Upper lobe of right lung (tissue), 1 donor: ENCODE measurements around the gene ZNF831. TPM values are rescaled to one million over a fixed set of nuclear protein-coding genes. Genes with fewer than 3 reads are reported as not detected.

Source experiments
- ATAC-seq: fragments of 200-7000 bp; cut with Tn5 transposase; one replicate; pipeline ENCODE4 v1.9.1; 2020; ENCODE audit warnings: mild to moderate bottlenecking, moderate library complexity
- DNase-seq: peaks from one replicate; pipeline ENCODE4 v3.0.0-alpha.2; 2020
- H3K27ac ChIP-seq: fragments of 200-600 bp; one replicate; pipeline ENCODE4 v1.8.0; 2022
- H3K27me3 ChIP-seq: fragments of 200-600 bp; one replicate; pipeline ENCODE4 v1.8.0; 2022; ENCODE audit warnings: mild to moderate bottlenecking
- H3K36me3 ChIP-seq: fragments of 200-600 bp; one replicate; pipeline ENCODE4 v1.8.0; 2022
- H3K4me1 ChIP-seq: fragments of 200-600 bp; one replicate; pipeline ENCODE4 v1.8.0; 2022
- H3K4me3 ChIP-seq: fragments of 200-600 bp; one replicate; pipeline ENCODE4 v1.8.0; 2022; ENCODE audit warnings: mild to moderate bottlenecking
- H3K9me3 ChIP-seq: fragments of 200-600 bp; one replicate; pipeline ENCODE4 v1.8.0; 2022
- intact Hi-C: fragments of 100-400 bp; cut with DNase I; formaldehyde crosslinking; loops from one replicate; pipeline ENCODE4 v1.11.0; 2022
- total RNA-seq: library from RNA; stranded (reverse); fragmentation: NEBNext Ultra II Directional; extraction: Animal tissue kit (Norgen Biotek cat#: 25700); gene quantifications from one replicate; pipeline ENCODE4 v1.2.1, GENCODE V29; 2021
- TF ChIP-seq, protein P1 (sequence below): fragments of 200-600 bp; IDR thresholded peaks from one replicate; pipeline ENCODE4 v1.8.0; 2022; ENCODE audit warnings: antibody characterized with exemption
- donor health status: DM: no; HTN: yes; CAD: no; lungs with severe emphysema.

The ZNF831 gene
- total RNA-seq, 1 donor from 2014 or later: 1.0 TPM

DNA sequence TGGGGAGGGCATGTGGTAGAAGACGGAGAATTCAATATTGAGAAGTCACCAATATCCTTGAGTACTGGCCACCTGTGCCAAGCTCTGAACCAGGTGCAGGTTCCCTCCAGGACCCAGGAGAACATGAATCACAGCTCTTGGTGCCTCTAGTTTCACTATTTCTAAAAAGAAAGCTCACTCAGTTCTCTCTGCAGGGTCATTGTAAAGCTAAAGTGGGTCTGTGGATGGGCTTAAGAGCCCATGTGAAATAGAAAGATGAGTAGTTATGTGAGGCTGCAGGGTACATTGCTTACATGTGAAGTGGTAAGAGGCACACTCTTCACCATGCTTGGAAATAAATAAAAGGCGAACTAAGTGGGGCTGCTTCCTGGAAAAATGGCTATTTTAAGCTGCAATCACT, 43.6 kb downstream of the ZNF831 start:
- DNase-seq (no peak), ATAC-seq (no peak)
- intact Hi-C loops: no loop called here
- Histone ChIP-seq H3K27ac (no peak overlapping the region), H3K4me3 (no peak overlapping the region), H3K9me3 (no peaks in the 10 kb centered on the region), H3K27me3 (peaks cover 5% of the 10 kb centered on the region), H3K36me3 (no peaks in the 10 kb centered on the region), H3K4me1 (peaks cover 5% of the 10 kb centered on the region)
- TF ChIP-seq, protein P1, sequence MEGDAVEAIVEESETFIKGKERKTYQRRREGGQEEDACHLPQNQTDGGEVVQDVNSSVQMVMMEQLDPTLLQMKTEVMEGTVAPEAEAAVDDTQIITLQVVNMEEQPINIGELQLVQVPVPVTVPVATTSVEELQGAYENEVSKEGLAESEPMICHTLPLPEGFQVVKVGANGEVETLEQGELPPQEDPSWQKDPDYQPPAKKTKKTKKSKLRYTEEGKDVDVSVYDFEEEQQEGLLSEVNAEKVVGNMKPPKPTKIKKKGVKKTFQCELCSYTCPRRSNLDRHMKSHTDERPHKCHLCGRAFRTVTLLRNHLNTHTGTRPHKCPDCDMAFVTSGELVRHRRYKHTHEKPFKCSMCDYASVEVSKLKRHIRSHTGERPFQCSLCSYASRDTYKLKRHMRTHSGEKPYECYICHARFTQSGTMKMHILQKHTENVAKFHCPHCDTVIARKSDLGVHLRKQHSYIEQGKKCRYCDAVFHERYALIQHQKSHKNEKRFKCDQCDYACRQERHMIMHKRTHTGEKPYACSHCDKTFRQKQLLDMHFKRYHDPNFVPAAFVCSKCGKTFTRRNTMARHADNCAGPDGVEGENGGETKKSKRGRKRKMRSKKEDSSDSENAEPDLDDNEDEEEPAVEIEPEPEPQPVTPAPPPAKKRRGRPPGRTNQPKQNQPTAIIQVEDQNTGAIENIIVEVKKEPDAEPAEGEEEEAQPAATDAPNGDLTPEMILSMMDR: no peak

DNA sequence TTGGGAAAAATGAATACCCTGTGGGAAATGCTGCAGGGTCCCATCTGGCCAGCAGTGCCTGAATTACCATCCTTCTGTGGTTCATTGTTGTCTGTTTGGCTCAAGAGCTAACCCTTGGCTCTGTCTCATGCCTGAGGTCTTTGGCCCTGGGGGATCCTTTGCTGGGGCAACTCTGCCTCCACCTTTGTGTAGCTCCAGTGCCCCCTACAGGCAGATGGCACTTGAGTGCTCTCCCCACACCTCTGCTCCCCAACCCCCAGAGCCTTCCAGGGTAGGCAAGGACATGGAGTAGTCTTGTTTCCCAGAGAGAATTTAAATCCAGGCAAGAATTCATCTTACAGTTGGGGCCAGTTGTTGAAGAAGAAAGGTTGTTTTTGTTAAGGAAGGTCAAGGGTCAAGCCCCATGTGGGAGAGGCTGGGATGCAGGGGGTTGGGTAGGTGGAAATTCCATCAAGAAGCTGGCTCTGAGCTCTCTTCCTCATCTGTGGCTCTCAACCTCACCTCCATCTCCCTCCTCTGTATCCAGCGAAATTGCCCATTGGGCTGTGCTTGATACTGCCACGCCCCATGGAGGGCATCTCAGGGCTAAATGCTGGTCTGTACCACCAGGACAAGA, 44.2 kb downstream of the ZNF831 start:
- intact Hi-C loops: no loop called here
- peak; percentile 75 for DNase-seq

GRCh38 chr20:59210186-59210585, 46.6 kb downstream of the ZNF831 start:
- H3K27me3 ChIP-seq: peaks cover 5% of the 10 kb centered on the region
- TF ChIP-seq, protein P1: no peak
- peaks cover 5% of the 10 kb centered on the region for H3K4me1 ChIP-seq
- no peak overlapping the region for H3K27ac ChIP-seq
- H3K36me3 ChIP-seq: no peaks in the 10 kb centered on the region
- ATAC-seq: no peak
- no peaks in the 10 kb centered on the region for H3K9me3 ChIP-seq
- DNase-seq: no peak
- intact Hi-C loops: loop anchor here (10.0 kb wide), 1 partner anchor 335 kb away; no protein-coding TSS in a partner anchor
- no peak overlapping the region for H3K4me3 ChIP-seq

More for the DNA sequence above, 44.2 kb downstream of the ZNF831 start:
- peaks cover 5% of the 10 kb centered on the region for H3K27me3 ChIP-seq
- H3K4me3 ChIP-seq: no peak overlapping the region
- H3K36me3 ChIP-seq: no peaks in the 10 kb centered on the region
- H3K27ac ChIP-seq: no peak overlapping the region
- ATAC-seq: peak; percentile 93
- peaks cover 5% of the 10 kb centered on the region for H3K4me1 ChIP-seq
- no peaks in the 10 kb centered on the region for H3K9me3 ChIP-seq
- TF ChIP-seq, protein P1: peak; percentile 55

DNA sequence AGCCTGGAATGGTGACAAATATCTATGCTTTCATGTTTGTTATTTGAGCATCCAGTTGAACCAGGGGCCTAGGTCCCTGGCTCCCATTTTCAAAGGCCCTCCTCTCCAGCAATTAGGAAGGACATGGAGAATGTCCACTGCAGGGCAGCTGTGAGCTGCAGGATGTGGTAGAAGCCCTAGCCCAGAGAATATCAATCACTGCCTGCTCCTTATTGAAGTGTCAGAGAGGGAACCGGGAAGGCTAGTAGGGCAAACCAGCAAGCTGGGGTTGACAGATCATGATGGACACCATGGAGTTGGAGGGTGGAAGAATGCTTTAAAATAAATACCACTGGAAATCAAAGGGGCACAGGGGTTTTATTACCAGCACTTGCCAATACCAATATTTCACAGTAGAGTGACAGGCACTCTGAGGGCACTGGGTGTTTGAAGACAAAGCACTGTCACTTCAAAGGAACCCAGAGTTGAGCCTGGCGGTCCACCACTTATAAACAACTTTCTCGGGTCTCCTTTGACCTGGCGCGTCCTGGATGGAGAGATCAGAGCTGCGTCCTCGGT, 47.7 kb downstream of the ZNF831 start:
- Histone ChIP-seq H3K36me3 (no peaks in the 10 kb centered on the region), H3K27ac (no peak overlapping the region), H3K27me3 (no peaks in the 10 kb centered on the region), H3K4me1 (peaks cover 5% of the 10 kb centered on the region), H3K9me3 (no peaks in the 10 kb centered on the region), H3K4me3 (no peak overlapping the region)
- DNase-seq (no peak), ATAC-seq (no peak)
- intact Hi-C loops: loop anchor here (10.0 kb wide), 1 partner anchor 336 kb away; no protein-coding TSS in a partner anchor
- TF ChIP-seq, protein P1: no peak

GRCh38 chr20:59214073-59214472, 50.5 kb downstream of the ZNF831 start:
- no peak for DNase-seq
- Histone ChIP-seq H3K27ac (no peak overlapping the region), H3K27me3 (peaks cover 2% of the 10 kb centered on the region), H3K4me3 (no peak overlapping the region), H3K4me1 (no peaks in the 10 kb centered on the region), H3K9me3 (no peaks in the 10 kb centered on the region), H3K36me3 (no peaks in the 10 kb centered on the region)
- intact Hi-C loops: loop anchor here (10.0 kb wide), 1 partner anchor 339 kb away; no protein-coding TSS in a partner anchor
- ATAC-seq: no peak
- TF ChIP-seq, protein P1: no peak
